ENCODE results near the gene SNX10. TPM values are rescaled to one million over a fixed set of nuclear protein-coding genes. Genes with fewer than 3 reads are reported as not detected.
"Not testable (repeated sequence)": the region's sequence is repeated elsewhere in the genome, so short reads cannot be mapped to it uniquely, and the experiment has no call there.

SNX10 gene
- total RNA-seq, 1 donor from 2014 or later = 0.53 TPM

GRCh38 chr7:26284477-26284876 is 7.2 kb upstream of the SNX10 start:
- FAIRE-seq (no peak), DNase-seq (ENCODE audit: low read depth) (no peak)
- TF ChIP-seq, protein P1, sequence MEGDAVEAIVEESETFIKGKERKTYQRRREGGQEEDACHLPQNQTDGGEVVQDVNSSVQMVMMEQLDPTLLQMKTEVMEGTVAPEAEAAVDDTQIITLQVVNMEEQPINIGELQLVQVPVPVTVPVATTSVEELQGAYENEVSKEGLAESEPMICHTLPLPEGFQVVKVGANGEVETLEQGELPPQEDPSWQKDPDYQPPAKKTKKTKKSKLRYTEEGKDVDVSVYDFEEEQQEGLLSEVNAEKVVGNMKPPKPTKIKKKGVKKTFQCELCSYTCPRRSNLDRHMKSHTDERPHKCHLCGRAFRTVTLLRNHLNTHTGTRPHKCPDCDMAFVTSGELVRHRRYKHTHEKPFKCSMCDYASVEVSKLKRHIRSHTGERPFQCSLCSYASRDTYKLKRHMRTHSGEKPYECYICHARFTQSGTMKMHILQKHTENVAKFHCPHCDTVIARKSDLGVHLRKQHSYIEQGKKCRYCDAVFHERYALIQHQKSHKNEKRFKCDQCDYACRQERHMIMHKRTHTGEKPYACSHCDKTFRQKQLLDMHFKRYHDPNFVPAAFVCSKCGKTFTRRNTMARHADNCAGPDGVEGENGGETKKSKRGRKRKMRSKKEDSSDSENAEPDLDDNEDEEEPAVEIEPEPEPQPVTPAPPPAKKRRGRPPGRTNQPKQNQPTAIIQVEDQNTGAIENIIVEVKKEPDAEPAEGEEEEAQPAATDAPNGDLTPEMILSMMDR (IDR thresholded peaks at IDR 0.05; ENCODE audit: insufficient read depth, low read length, severe bottlenecking) = no peak
- Histone ChIP-seq H3K27me3 (ENCODE audit: control insufficient read depth, insufficient read depth, low read length) (no peaks in the 10 kb centered on the region), H3K4me3 (ENCODE audit: low read depth, low read length) (no peak overlapping the region), H3K36me3 (ENCODE audit: control insufficient read depth, insufficient read depth, low read length) (no peaks in the 10 kb centered on the region)

DNA sequence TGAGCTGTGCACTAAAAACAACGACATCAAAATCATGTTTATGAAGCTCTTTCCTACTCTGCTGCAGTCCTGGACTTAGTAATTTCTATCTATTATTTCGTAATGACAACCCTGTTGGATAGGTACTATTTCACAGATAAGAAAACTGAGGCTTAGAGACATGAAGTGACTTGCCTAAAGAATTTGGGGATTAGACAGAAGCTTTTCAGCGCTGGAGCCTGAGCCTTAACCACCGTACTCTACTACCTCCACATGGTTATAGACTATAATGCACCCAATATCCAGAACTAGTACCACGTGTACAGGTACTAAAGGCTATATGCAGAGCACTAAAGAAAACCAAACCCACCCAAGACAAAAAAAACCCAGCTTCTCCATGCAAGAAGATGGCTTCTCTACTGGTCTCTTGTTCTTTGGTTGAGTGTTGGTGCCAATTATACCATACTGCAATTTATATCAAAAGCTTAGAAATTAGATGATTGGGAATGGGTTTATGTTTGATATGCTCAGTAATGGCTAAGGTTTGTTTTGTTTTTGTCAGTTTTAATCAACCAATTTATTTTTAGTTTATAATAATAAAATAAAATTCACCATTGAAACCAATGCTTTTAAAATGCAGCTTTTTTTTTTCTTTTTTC is 6.5 kb upstream of the SNX10 start:
- no peak for FAIRE-seq

GRCh38 chr7:26286157-26286556 is 5.5 kb upstream of the SNX10 start:
- no peak overlapping the region for H3K4me3 ChIP-seq (ENCODE audit: low read depth, low read length)
- TF ChIP-seq, protein P1 (IDR thresholded peaks at IDR 0.05; ENCODE audit: insufficient read depth, low read length, severe bottlenecking) = no peak
- DNase-seq (ENCODE audit: low read depth) (no peak), FAIRE-seq (no peak)
- H3K27me3 ChIP-seq (ENCODE audit: control insufficient read depth, insufficient read depth, low read length) = no peaks in the 10 kb centered on the region
- no peaks in the 10 kb centered on the region for H3K36me3 ChIP-seq (ENCODE audit: control insufficient read depth, insufficient read depth, low read length)

More for the DNA sequence above, 6.5 kb upstream of the SNX10 start:
- H3K27me3 ChIP-seq (ENCODE audit: control insufficient read depth, insufficient read depth, low read length) = no peaks in the 10 kb centered on the region
- H3K4me3 ChIP-seq (ENCODE audit: low read depth, low read length) = no peak overlapping the region
- peak; percentile 67 for DNase-seq (ENCODE audit: low read depth)
- H3K36me3 ChIP-seq (ENCODE audit: control insufficient read depth, insufficient read depth, low read length) = no peaks in the 10 kb centered on the region
- TF ChIP-seq, protein P1 (IDR thresholded peaks at IDR 0.05; ENCODE audit: insufficient read depth, low read length, severe bottlenecking) = peak; percentile 28

DNA sequence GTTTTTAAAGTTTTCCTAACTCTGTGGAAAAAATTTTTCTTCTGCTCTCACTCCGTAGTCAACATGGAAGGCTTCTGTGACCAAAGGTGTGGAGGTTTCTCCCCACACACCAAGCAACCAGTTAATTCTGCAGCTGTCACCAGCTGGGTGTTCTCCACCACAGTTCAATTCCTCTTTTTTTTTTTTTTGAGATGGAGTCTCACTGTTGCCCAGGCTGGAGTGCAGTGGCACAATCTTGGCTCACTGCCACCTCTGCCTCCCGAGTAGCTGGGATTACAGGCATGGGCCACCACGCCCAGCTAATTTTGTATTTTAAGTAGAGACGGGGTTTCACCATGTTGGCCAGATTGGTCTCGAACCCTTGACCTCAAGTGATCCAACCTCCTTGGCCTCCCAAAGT is 3.5 kb upstream of the SNX10 start:
- DNase-seq (ENCODE audit: low read depth); H3K27me3 ChIP-seq (ENCODE audit: control insufficient read depth, insufficient read depth, low read length); H3K4me3 ChIP-seq (ENCODE audit: low read depth, low read length); FAIRE-seq; H3K36me3 ChIP-seq (ENCODE audit: control insufficient read depth, insufficient read depth, low read length): not testable (repeated sequence)

DNA sequence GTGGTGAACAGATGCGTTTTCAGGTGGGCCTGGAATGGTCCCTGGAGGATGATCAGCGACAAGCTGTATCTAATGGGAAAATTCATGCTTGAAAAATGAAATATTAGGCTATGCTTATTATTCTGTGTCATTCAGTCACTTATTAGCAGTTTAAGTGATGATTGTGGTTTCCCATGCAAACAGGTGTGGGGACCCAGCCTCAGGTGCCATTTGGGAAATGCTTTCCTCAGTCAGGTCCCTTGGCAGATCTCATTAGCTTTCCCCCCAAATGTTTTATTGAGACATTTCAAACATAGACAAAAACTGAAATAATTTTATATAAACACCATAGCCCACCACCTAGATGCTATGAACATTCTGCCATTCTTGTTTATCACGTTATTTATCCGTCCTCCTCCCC is 411 bp upstream of the SNX10 start:
- FAIRE-seq (no peak), DNase-seq (ENCODE audit: low read depth) (no peak)
- Histone ChIP-seq H3K27me3 (ENCODE audit: control insufficient read depth, insufficient read depth, low read length) (no peaks in the 10 kb centered on the region), H3K4me3 (ENCODE audit: low read depth, low read length) (peak overlapping the region; percentile 52), H3K36me3 (ENCODE audit: control insufficient read depth, insufficient read depth, low read length) (no peaks in the 10 kb centered on the region)
- TF ChIP-seq, protein P1 (IDR thresholded peaks at IDR 0.05; ENCODE audit: insufficient read depth, low read length, severe bottlenecking) = no peak

GRCh38 chr7:26292768-26293560 is 1.3 kb downstream of the SNX10 start:
- TF ChIP-seq, protein P1 (IDR thresholded peaks at IDR 0.05; ENCODE audit: insufficient read depth, low read length, severe bottlenecking) = no peak
- H3K27me3 ChIP-seq (ENCODE audit: control insufficient read depth, insufficient read depth, low read length) = no peaks in the 10 kb centered on the region
- no peaks in the 10 kb centered on the region for H3K36me3 ChIP-seq (ENCODE audit: control insufficient read depth, insufficient read depth, low read length)
- H3K4me3 ChIP-seq (ENCODE audit: low read depth, low read length) = no peak overlapping the region
- FAIRE-seq = no peak
- DNase-seq (ENCODE audit: low read depth) = no peak
